Measurements from ENCODE around the gene TBL1X. TPM values are rescaled to one million over a fixed set of nuclear protein-coding genes. Genes with fewer than 3 reads are reported as not detected.

TBL1X gene
- total and polyA plus RNA-seq, 2 of the 13 experiments (the other 11 are each of a cell fraction or from before 2014, with no cell fraction given): 17.6 to 19.9 TPM

DNA sequence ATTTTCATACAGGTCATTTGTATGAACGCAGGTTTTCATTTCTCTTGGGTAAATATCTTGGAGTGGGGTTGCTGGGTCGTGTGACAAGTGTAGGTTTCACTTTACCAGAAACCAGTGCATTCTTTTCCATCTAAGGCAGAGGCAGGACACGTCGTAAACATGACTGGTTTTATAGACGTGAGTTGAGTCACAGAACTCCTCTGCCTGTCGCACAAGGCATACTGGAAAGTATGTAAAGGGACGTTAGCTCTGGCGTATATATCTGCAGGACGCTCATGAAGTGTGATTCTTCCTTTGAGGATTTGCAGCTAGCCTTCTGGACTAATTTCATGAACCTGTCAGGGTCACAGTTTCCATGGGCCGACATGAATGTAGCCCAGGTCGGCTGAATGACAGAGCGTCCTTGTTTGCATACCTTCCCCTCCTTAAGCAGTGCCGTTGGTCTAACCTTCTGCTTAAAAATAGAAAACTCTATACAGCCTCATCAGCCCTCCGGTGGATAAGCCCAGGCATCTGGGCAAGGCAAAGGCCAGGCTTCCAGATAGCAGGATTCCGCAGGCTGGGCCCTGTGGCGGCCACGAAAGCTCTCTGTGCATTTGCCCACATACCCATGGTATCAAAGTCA is 194.8 kb downstream of the TBL1X start:
- no peaks in the 10 kb centered on the region for H3K27me3 ChIP-seq (ENCODE audit: control insufficient read depth in 1 of 2, insufficient read depth in 2 of 2, low read length in 2 of 2)
- in situ Hi-C loops (cut with HindIII; ENCODE audit: extremely low pct_ligation_motif_present, low pct_unique_long_range_greater_than_20kb): no loop called here
- 98% methylated on average over 7 of the region's 17 CpGs for WGBS (ENCODE audit: low lambda C conversion rate)
- DNase-seq (ENCODE audit: low spot score) (no peak), FAIRE-seq (no peak), ATAC-seq (no peak)
- H3K4me3 ChIP-seq (replicated peaks in 1 of 3; ENCODE audit: insufficient read depth in 1 of 3, low read depth in 2 of 3, low read length in 3 of 3): no peak overlapping the region
- no peak overlapping the region for H3K27ac ChIP-seq (ENCODE audit: extremely low read length, insufficient read depth, low read length)
- TF ChIP-seq ARNTL (CRISPR knock-in tag; IDR thresholded peaks at IDR 0.05): no peak
- TF ChIP-seq ZNF713 (CRISPR knock-in tag; IDR thresholded peaks at IDR 0.05): no peak
- no peak for TF ChIP-seq MED8 (CRISPR knock-in tag; IDR thresholded peaks at IDR 0.05; ENCODE audit: insufficient replicate concordance)
- TF ChIP-seq ZNF232 (CRISPR knock-in tag; IDR thresholded peaks at IDR 0.05; ENCODE audit: borderline replicate concordance): no peak
- TF ChIP-seq BCL6 (CRISPR knock-in tag; IDR thresholded peaks at IDR 0.05): no peak
- TF ChIP-seq ZNF775 (CRISPR knock-in tag; IDR thresholded peaks at IDR 0.05; ENCODE audit: borderline replicate concordance): no peak
- TF ChIP-seq HOXA9 (CRISPR knock-in tag; IDR thresholded peaks at IDR 0.05; ENCODE audit: borderline replicate concordance): no peak
- TF ChIP-seq ZNF629 (CRISPR knock-in tag; conservative IDR thresholded peaks at IDR 0.05): no peak
- TF ChIP-seq CBX1 (IDR thresholded peaks at IDR 0.05; ENCODE audit: low read depth): no peak
- no peak for TF ChIP-seq EZH2 (conservative IDR thresholded peaks at IDR 0.05; ENCODE audit: low read depth, low read length)
- no peak for TF ChIP-seq STAT5B (CRISPR knock-in tag; IDR thresholded peaks at IDR 0.05)
- POLR2A ChIA-PET: no interaction called here
- no peaks in the 10 kb centered on the region for H3K9me3 ChIP-seq (ENCODE audit: low read length)
- no TSS peak for BruUV-seq (replicated peaks)
- H3K9ac ChIP-seq (ENCODE audit: insufficient read depth, low read depth, low read length): no peak overlapping the region
- peaks cover 1 to 34% of the 10 kb centered on the region in 2 experiments; a peak in 2 of 5 replicates for H3K36me3 ChIP-seq (replicated peaks in 1 of 2; ENCODE audit: control insufficient read depth in 1 of 2, insufficient read depth in 2 of 2, low read length in 2 of 2)
- H2AFZ ChIP-seq (ENCODE audit: low read length): no peak overlapping the region
- no peak overlapping the region for H3K4me2 ChIP-seq (ENCODE audit: low read depth, low read length)
- H3K4me1 ChIP-seq (ENCODE audit: insufficient read depth, low read length): peaks cover 8% of the 10 kb centered on the region
- H3K79me2 ChIP-seq (ENCODE audit: insufficient read depth, low read length): no peaks in the 10 kb centered on the region
- H4K20me1 ChIP-seq (ENCODE audit: insufficient read depth, low read length): 0 out of 2 replicates have a peak, but pooled peaks cover 3% of the 10 kb centered on the region
- intact Hi-C loops (cut with micrococcal nuclease; ENCODE audit: unreplicated experiment): no loop called here
- CTCF ChIA-PET (ENCODE audit: low intra/inter-chr PET ratio, low total read pairs): no interaction called here
